Fibroblast of villous mesenchyme (primary cell): Measurements from ENCODE around the gene IL1F10. TPM values are rescaled to one million over a fixed set of nuclear protein-coding genes. Genes with fewer than 3 reads are reported as not detected.

ENCODE experiments used
- DNase-seq: peaks from one replicate; pipeline ENCODE4 v3.0.0-alpha.2; 2010; ENCODE audit warnings: low read depth
- H3K4me3 ChIP-seq: 2 replicates; pipeline ENCODE4 v1.5.1; 2011; ENCODE audit warnings: low read depth, mild to moderate bottlenecking, low read length
- total RNA-seq: library from RNA; depleted of rRNA; stranded (reverse); fragments of >200 nt; gene quantifications from 2 replicates; pipeline ENCODE4 v1.2.3, GENCODE V29; 2012
- TF ChIP-seq, protein P1 (sequence below): IDR thresholded peaks from 2 replicates; pipeline ENCODE4 v1.5.1; 2012; ENCODE audit warnings: low read depth, mild to moderate bottlenecking, low read length; ENCODE audit not compliant: insufficient read depth

Gene IL1F10
- total RNA-seq, 1 donor, result not detected

DNA sequence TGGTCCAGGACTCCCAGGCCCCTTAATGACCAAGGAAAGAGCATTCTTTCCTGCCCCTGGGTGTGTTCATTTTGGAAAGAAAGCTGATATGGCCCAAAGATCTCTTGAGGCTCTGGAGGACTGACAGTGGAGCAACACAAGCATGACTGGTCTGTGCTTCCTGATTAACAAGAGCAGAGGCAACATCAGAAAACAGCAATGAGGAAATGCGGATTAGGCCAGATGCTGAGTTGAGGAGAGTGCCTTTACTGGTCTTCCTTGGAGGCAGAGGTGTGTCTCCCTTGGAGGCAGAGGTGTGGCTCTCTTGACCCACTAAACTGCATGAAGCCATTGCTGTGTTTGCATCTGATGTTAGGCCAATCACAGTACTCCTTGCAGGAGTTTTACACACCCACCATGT, 35.0 kb upstream of the IL1F10 start:
- H3K4me3 ChIP-seq, result no peak overlapping the region
- TF ChIP-seq, protein P1, sequence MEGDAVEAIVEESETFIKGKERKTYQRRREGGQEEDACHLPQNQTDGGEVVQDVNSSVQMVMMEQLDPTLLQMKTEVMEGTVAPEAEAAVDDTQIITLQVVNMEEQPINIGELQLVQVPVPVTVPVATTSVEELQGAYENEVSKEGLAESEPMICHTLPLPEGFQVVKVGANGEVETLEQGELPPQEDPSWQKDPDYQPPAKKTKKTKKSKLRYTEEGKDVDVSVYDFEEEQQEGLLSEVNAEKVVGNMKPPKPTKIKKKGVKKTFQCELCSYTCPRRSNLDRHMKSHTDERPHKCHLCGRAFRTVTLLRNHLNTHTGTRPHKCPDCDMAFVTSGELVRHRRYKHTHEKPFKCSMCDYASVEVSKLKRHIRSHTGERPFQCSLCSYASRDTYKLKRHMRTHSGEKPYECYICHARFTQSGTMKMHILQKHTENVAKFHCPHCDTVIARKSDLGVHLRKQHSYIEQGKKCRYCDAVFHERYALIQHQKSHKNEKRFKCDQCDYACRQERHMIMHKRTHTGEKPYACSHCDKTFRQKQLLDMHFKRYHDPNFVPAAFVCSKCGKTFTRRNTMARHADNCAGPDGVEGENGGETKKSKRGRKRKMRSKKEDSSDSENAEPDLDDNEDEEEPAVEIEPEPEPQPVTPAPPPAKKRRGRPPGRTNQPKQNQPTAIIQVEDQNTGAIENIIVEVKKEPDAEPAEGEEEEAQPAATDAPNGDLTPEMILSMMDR, result no peak
- DNase-seq, result no peak

- no peak overlapping the region for H3K4me3 ChIP-seq
- DNase-seq, result no peak
- TF ChIP-seq, protein P1, result no peak
These were observed 33.8 kb upstream of the IL1F10 start for GRCh38 chr2:113034016-113034415.

DNA sequence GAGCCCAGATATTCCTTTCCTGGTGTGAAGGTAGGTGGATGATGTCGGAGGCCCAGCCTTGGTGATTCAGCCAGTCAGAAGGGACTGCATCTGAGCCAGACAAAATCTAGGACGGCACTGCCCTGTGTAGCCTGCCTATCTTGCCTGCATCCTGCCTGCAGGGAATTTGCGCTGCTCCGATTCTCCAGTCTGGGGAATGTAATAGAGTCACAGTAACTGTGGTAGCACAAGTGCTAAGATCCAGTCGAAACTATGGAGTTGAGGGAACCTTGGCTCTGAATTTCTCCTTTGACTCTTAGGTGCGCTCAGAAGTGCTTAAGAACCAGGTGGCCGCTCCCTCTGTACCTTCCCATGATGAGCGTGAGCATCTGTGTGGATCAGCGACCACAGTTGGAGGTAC, 31.0 kb upstream of the IL1F10 start:
- no peak for DNase-seq
- TF ChIP-seq, protein P1, result no peak

GRCh38 chr2:113038291-113038690, 29.5 kb upstream of the IL1F10 start:
- H3K4me3 ChIP-seq, result no peak overlapping the region
- TF ChIP-seq, protein P1, result no peak
- DNase-seq, result no peak

More for the DNA sequence above, 31.0 kb upstream of the IL1F10 start:
- H3K4me3 ChIP-seq, result no peak overlapping the region

- DNase-seq, result no peak
- H3K4me3 ChIP-seq, result no peak overlapping the region
- TF ChIP-seq, protein P1, result no peak
These were observed 28.6 kb upstream of the IL1F10 start for GRCh38 chr2:113039158-113039557.

DNA sequence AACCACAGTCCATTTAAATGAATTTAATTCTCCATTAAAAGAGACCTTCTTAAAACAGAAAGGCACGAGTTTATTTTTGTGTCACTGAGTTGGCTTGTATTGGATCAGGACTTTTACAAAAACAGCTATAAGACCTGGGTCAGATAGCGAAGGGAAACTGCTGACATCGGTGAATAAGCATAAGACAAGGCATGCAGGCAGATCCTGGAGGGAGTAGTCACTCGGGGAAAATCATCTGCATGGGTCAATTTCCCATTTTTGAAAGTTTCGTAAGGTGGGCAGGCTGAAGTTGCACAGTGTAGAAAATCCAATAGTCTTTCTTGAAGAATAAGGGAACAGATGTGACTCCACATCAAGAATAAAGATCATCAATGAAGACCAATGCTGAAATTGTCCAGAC, 28.1 kb upstream of the IL1F10 start:
- TF ChIP-seq, protein P1, result no peak
- no peak for DNase-seq

GRCh38 chr2:113041871-113042270, 25.9 kb upstream of the IL1F10 start:
- no peak overlapping the region for H3K4me3 ChIP-seq
- TF ChIP-seq, protein P1, result no peak
- no peak for DNase-seq

More for the DNA sequence above, 28.1 kb upstream of the IL1F10 start:
- H3K4me3 ChIP-seq, result no peak overlapping the region
